Adrenal gland (tissue), 12 donors: ENCODE measurements around the gene KLHL7. TPM values are rescaled to one million over a fixed set of nuclear protein-coding genes. Genes with fewer than 3 reads are reported as not detected.

Experiments used
- DNase-seq, 7 donors: peaks; one replicate each; pipeline ENCODE4 v3.0.0-alpha.2; 2019 to 2020
- H3K27ac ChIP-seq, 5 donors: fragments of 200-600 bp; sonication (generic) in 4 of 5; 1 replicate in 3 of 5; 2 replicates in 2 of 5; pipeline versions ENCODE4 v1.5.1 to v1.8.0; 2016 to 2020; ENCODE audit warnings: mild to moderate bottlenecking in 1 of 5
- H3K27me3 ChIP-seq: fragments of 200-600 bp; 2 replicates; pipeline ENCODE4 v1.8.0; 2021
- H3K36me3 ChIP-seq, 2 donors: fragments of 200-600 bp; replicated peaks in 1 of 2; 1 replicate in 1 of 2; 2 replicates in 1 of 2; pipeline versions ENCODE4 v1.5.1 to v1.8.0; 2018 to 2022
- H3K4me1 ChIP-seq, 2 donors: fragments of 200-600 bp; replicated peaks in 1 of 2; 1 replicate in 1 of 2; 2 replicates in 1 of 2; pipeline versions ENCODE4 v1.5.1 to v1.8.0; 2018 to 2021
- H3K4me3 ChIP-seq, 4 donors: fragments of 200-600 bp; sonication (generic) in 3 of 4; one replicate each; pipeline ENCODE4 v1.5.1; 2016 to 2018
- H3K9me3 ChIP-seq, 3 donors: fragments of 200-600 bp; sonication (generic) in 1 of 3; replicated peaks in 1 of 3; 1 replicate in 2 of 3; 2 replicates in 1 of 3; pipeline versions ENCODE4 v1.5.1 to v1.8.0; 2016 to 2021
- CTCF ChIP-seq, 6 experiments: fragments of 450-650 bp in 4 of 6; fragments of 200-600 bp in 2 of 6; sonication (generic) in 1 of 6; IDR thresholded peaks; 1 replicate in 5 of 6; 2 replicates in 1 of 6; pipeline versions ENCODE4 v1.5.1 to v1.8.0; 2016 to 2021; ENCODE audit warnings: antibody characterized with exemption in 6 of 6, mild to moderate bottlenecking in 2 of 6, moderate library complexity in 1 of 6
- POLR2A ChIP-seq, 2 donors: fragments of 450-650 bp; IDR thresholded peaks; one replicate each; pipeline ENCODE4 v1.6.1; 2017; ENCODE audit warnings: antibody characterized with exemption in 2 of 2, mild to moderate bottlenecking in 2 of 2, moderate library complexity in 1 of 2
- WGBS, 4 donors: extraction: QIAGEN DNeasy Blood & Tissue Kit in 2 of 4; methylation state at CpG; one replicate each; pipeline versions ENCODE4 v1.1.5 to v1.1.7; 2013 to 2017; 5-methylcytosine and 5-hydroxymethylcytosine counted together
- intact Hi-C, 2 donors: fragments of 100-400 bp; cut with DNase I; formaldehyde crosslinking; loops; one replicate each; pipeline versions ENCODE4 v1.14.1 to v1.15.0; 2022 to 2023
- polyA plus RNA-seq, 3 donors: library from polyadenylated mRNA; stranded (reverse); fragments of 200-250 nt in 2 of 3; fragments of 350-450 nt in 1 of 3; fragmentation: Illumina TruSeq in 1 of 3; extraction: RNeasy Lipid Tissue Mini Kit (QIAGEN cat#74804) in 1 of 3; gene quantifications; one replicate each; pipeline ENCODE4 v1.2.3, GENCODE V29; 2013 to 2014
- total RNA-seq, 9 donors: library from RNA; depleted of rRNA in 4 of 9; stranded (reverse); fragments of >200 nt in 4 of 9; fragments of 120-200 nt in 1 of 9; fragmentation: NEBNext Ultra II Directional in 1 of 9; extraction: Animal tissue kit (Norgen Biotek cat#: 25700) in 1 of 9; gene quantifications; one replicate each; pipeline versions ENCODE4 v1.1.0 to v1.2.4, GENCODE V29; 2013 to 2023
- donor health status: healthy with polysubstance abuse.
- donor health status: Bipolar disorder and iron deficiency.
- donor health status: DM: yes; HTN: yes; CAD: no.
- donor health status: DM: no; HTN: no; CAD: no.
- donor health status: DM: no; HTN: no; CAD: no.
- donor health status: DM: yes; HTN: yes; CAD: no.

Gene KLHL7
- total and polyA plus RNA-seq, 12 donors, result 13.5 to 74.9 (median 41.9) TPM

- intact Hi-C loops, result no loop called here
- Histone ChIP-seq H3K36me3 (no peaks in the 10 kb centered on the region), H3K9me3 (no peaks in the 10 kb centered on the region), H3K27ac (no peak overlapping the region), H3K27me3 (no peaks in the 10 kb centered on the region), H3K4me3 (no peak overlapping the region), H3K4me1 (peaks cover 0 to 4% of the 10 kb centered on the region in 2 donors)
- 78 to 91% (median 83%) methylated on average over 2 of the region's 2 CpGs for WGBS, 4 donors
- TF ChIP-seq CTCF (IDR thresholded peaks at IDR 0.05) (no peak), POLR2A (IDR thresholded peaks at IDR 0.05) (no peak)
- no peak for DNase-seq
Measured at GRCh38 chr7:23212395-23212794, 106.8 kb downstream of the KLHL7 start.

- TF ChIP-seq CTCF (IDR thresholded peaks at IDR 0.05) (no peak), POLR2A (IDR thresholded peaks at IDR 0.05) (no peak)
- Histone ChIP-seq H3K4me1 (peaks cover 0 to 4% of the 10 kb centered on the region in 2 donors), H3K36me3 (no peaks in the 10 kb centered on the region), H3K4me3 (no peak overlapping the region), H3K27ac (no peak overlapping the region), H3K9me3 (no peaks in the 10 kb centered on the region), H3K27me3 (no peaks in the 10 kb centered on the region)
- intact Hi-C loops, result no loop called here
- 65 to 88% (median 77%) methylated on average over 4 of the region's 4 CpGs for WGBS, 4 donors
- DNase-seq, result peak in 1 of 7 donors; percentile 10
Measured at GRCh38 chr7:23212841-23213240, 107.3 kb downstream of the KLHL7 start.

- 95 to 97% (median 96%) methylated on average over 10 to 11 of the region's 11 CpGs for WGBS, 4 donors
- intact Hi-C loops, result no loop called here
- DNase-seq, result no peak
Measured at GRCh38 chr7:23213755-23214154, 108.2 kb downstream of the KLHL7 start.

GRCh38 chr7:23214423-23214822 is 108.8 kb downstream of the KLHL7 start:
- no peak for TF ChIP-seq CTCF (IDR thresholded peaks at IDR 0.05)
- no peak for TF ChIP-seq POLR2A (IDR thresholded peaks at IDR 0.05)
- no peaks in the 10 kb centered on the region for H3K9me3 ChIP-seq
- H3K4me1 ChIP-seq, result no peaks in the 10 kb centered on the region
- H3K36me3 ChIP-seq, result no peaks in the 10 kb centered on the region
- intact Hi-C loops, result no loop called here
- 77 to 89% (median 79%) methylated on average over 5 of the region's 5 CpGs for WGBS, 4 donors
- H3K27me3 ChIP-seq, result no peaks in the 10 kb centered on the region
- no peak for DNase-seq
- H3K27ac ChIP-seq, result no peak overlapping the region
- H3K4me3 ChIP-seq, result no peak overlapping the region

More at GRCh38 chr7:23213755-23214154, 108.2 kb downstream of the KLHL7 start:
- Histone ChIP-seq H3K4me3 (no peak overlapping the region), H3K4me1 (no peaks in the 10 kb centered on the region), H3K36me3 (no peaks in the 10 kb centered on the region), H3K9me3 (no peaks in the 10 kb centered on the region), H3K27me3 (no peaks in the 10 kb centered on the region), H3K27ac (no peak overlapping the region)
- no peak for TF ChIP-seq POLR2A (IDR thresholded peaks at IDR 0.05)
- no peak for TF ChIP-seq CTCF (IDR thresholded peaks at IDR 0.05)
